ENCODE data around the gene CRK. TPM values are rescaled to one million over a fixed set of nuclear protein-coding genes. Genes with fewer than 3 reads are reported as not detected.
A peak's percentile ranks its signal among the peaks of the same experiment; 100 is the strongest.
"Not testable (repeated sequence)": the region's sequence is repeated elsewhere in the genome, so short reads cannot be mapped to it uniquely, and the experiment has no call there.

The CRK gene
- total RNA-seq, 1 donor from 2014 or later = 46.4 TPM

GRCh38 chr17:1452836-1453235 lies 3.2 kb downstream of the CRK start:
- Mint-ChIP-seq H3K27ac (ENCODE audit: unreplicated experiment) (no peak overlapping the region), H3K36me3 (ENCODE audit: unreplicated experiment) (no peaks in the 10 kb centered on the region), H3K9me3 (ENCODE audit: unreplicated experiment) (peaks cover 8% of the 10 kb centered on the region), H3K27me3 (ENCODE audit: unreplicated experiment) (peaks cover 2% of the 10 kb centered on the region), H3K4me1 (ENCODE audit: low read depth, unreplicated experiment) (peaks cover 10% of the 10 kb centered on the region), H3K4me3 (ENCODE audit: unreplicated experiment) (peak overlapping the region; percentile 54)
- TF ChIP-seq, protein P1, sequence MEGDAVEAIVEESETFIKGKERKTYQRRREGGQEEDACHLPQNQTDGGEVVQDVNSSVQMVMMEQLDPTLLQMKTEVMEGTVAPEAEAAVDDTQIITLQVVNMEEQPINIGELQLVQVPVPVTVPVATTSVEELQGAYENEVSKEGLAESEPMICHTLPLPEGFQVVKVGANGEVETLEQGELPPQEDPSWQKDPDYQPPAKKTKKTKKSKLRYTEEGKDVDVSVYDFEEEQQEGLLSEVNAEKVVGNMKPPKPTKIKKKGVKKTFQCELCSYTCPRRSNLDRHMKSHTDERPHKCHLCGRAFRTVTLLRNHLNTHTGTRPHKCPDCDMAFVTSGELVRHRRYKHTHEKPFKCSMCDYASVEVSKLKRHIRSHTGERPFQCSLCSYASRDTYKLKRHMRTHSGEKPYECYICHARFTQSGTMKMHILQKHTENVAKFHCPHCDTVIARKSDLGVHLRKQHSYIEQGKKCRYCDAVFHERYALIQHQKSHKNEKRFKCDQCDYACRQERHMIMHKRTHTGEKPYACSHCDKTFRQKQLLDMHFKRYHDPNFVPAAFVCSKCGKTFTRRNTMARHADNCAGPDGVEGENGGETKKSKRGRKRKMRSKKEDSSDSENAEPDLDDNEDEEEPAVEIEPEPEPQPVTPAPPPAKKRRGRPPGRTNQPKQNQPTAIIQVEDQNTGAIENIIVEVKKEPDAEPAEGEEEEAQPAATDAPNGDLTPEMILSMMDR (IDR thresholded peaks at IDR 0.05; ENCODE audit: partially characterized antibody, unreplicated experiment) = no peak
- DNase-seq = no peak

DNA sequence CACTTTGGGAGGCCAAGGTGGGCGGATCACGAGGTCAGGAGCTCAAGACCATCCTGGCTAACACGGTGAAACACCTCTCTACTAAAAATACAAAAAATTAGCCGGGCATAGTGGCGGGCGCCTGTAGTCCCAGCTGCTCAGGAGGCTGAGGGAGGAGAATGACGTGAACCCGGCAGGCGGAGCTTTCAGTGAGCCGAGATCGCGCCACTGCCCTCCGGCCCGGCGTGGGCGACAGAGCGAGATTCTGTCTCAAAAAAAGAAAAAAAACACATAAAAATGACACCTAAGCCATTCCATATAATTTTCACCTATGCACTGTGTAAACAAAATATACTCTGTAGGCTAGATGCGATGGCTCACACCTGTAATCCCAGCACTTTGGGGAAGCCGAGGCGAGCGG lies 5.8 kb downstream of the CRK start:
- not testable (repeated sequence) for H3K9me3 Mint-ChIP-seq (ENCODE audit: unreplicated experiment); H3K27me3 Mint-ChIP-seq (ENCODE audit: unreplicated experiment); H3K4me3 Mint-ChIP-seq (ENCODE audit: unreplicated experiment); DNase-seq; H3K4me1 Mint-ChIP-seq (ENCODE audit: low read depth, unreplicated experiment); H3K36me3 Mint-ChIP-seq (ENCODE audit: unreplicated experiment); H3K27ac Mint-ChIP-seq (ENCODE audit: unreplicated experiment)

DNA sequence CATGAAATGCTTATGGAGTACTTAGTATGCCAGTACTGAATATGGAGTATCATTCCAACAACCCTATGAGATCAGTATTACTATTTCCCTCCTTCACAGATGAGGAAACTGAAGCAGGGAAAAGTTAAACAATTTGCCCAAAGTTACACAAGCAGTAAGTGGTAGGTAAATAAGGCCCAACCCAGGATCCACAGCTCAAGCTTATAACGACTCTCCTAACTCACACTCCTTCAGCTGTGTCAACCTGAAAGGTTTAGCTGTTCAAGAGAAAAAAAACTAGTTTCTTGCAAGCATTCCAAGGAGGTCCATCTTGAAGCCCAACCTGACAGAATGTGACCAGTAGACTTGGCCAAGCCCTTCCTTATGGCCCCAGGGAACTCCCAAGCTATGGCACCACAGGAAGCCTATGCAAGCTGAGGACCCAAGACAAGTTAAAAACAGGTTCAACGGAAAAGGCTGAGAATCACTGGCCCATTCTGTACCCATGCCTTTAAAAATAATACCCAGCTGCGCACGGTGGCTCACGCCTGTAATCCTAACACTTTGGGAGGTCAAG lies 6.5 kb downstream of the CRK start:
- DNase-seq = no peak
- Mint-ChIP-seq H3K36me3 (ENCODE audit: unreplicated experiment) (no peaks in the 10 kb centered on the region), H3K9me3 (ENCODE audit: unreplicated experiment) (peaks cover 3% of the 10 kb centered on the region), H3K27me3 (ENCODE audit: unreplicated experiment) (no peaks in the 10 kb centered on the region), H3K4me1 (ENCODE audit: low read depth, unreplicated experiment) (peaks cover 4% of the 10 kb centered on the region), H3K4me3 (ENCODE audit: unreplicated experiment) (no peak overlapping the region), H3K27ac (ENCODE audit: unreplicated experiment) (no peak overlapping the region)
- TF ChIP-seq, protein P1 (IDR thresholded peaks at IDR 0.05; ENCODE audit: partially characterized antibody, unreplicated experiment) = no peak

- no peak for DNase-seq
- TF ChIP-seq, protein P1 (IDR thresholded peaks at IDR 0.05; ENCODE audit: partially characterized antibody, unreplicated experiment) = no peak
- H3K9me3 Mint-ChIP-seq (ENCODE audit: unreplicated experiment) = peaks cover 1% of the 10 kb centered on the region
- H3K4me3 Mint-ChIP-seq (ENCODE audit: unreplicated experiment) = no peak overlapping the region
- no peaks in the 10 kb centered on the region for H3K4me1 Mint-ChIP-seq (ENCODE audit: low read depth, unreplicated experiment)
- no peak overlapping the region for H3K27ac Mint-ChIP-seq (ENCODE audit: unreplicated experiment)
- no peaks in the 10 kb centered on the region for H3K27me3 Mint-ChIP-seq (ENCODE audit: unreplicated experiment)
- H3K36me3 Mint-ChIP-seq (ENCODE audit: unreplicated experiment) = no peaks in the 10 kb centered on the region
Observed at GRCh38 chr17:1447052-1447451, 9.0 kb downstream of the CRK start.

- H3K27me3 Mint-ChIP-seq (ENCODE audit: unreplicated experiment) = no peaks in the 10 kb centered on the region
- TF ChIP-seq, protein P1 (IDR thresholded peaks at IDR 0.05; ENCODE audit: partially characterized antibody, unreplicated experiment) = no peak
- peaks cover 1% of the 10 kb centered on the region for H3K9me3 Mint-ChIP-seq (ENCODE audit: unreplicated experiment)
- no peak overlapping the region for H3K27ac Mint-ChIP-seq (ENCODE audit: unreplicated experiment)
- no peaks in the 10 kb centered on the region for H3K36me3 Mint-ChIP-seq (ENCODE audit: unreplicated experiment)
- H3K4me1 Mint-ChIP-seq (ENCODE audit: low read depth, unreplicated experiment) = no peaks in the 10 kb centered on the region
- no peak overlapping the region for H3K4me3 Mint-ChIP-seq (ENCODE audit: unreplicated experiment)
- no peak for DNase-seq
Observed at GRCh38 chr17:1446201-1446600, 9.8 kb downstream of the CRK start.

DNA sequence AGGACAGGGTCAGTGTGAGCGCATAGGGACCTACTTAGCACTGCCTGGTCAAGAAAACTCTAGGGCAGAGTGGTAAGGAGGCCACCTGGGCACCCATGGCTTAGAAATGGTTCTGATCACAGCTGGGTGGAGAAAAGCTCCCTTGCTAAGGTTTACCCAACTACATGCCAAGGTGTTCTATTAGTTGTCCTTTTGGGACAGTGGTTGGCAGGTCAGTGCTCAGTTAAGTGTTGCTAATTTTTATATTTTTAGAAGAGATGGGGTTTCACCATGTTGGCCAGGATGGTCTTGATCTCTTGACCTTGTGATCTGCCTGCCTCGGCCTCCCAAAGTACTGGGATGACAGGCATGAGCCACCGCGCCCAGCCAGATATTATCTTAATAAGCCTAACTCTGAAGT lies 10.3 kb downstream of the CRK start:
- H3K4me3 Mint-ChIP-seq (ENCODE audit: unreplicated experiment); H3K27me3 Mint-ChIP-seq (ENCODE audit: unreplicated experiment); H3K27ac Mint-ChIP-seq (ENCODE audit: unreplicated experiment); DNase-seq; H3K9me3 Mint-ChIP-seq (ENCODE audit: unreplicated experiment); H3K4me1 Mint-ChIP-seq (ENCODE audit: low read depth, unreplicated experiment); H3K36me3 Mint-ChIP-seq (ENCODE audit: unreplicated experiment): not testable (repeated sequence)

DNA sequence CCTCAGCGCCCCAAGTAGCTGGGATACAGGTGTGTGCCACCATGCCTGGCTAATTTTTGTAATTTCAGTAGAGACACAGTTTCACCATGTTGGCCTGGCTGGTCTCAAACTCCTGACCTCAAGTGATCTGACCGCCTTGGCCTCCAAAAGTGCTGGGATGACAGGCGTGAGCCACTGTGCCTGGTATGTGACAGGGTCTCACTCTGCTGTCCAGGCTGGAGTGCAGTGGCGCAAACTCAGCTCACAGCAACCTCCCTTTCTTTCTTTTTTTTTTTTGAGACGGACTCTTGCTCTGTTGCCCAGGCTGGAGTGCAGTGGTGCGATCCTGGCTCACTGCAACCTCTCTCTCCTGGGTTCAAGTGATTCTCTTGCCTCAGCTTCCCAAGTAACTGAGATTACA lies 13.3 kb downstream of the CRK start:
- not testable (repeated sequence) for DNase-seq; H3K27ac Mint-ChIP-seq (ENCODE audit: unreplicated experiment); H3K4me3 Mint-ChIP-seq (ENCODE audit: unreplicated experiment); H3K36me3 Mint-ChIP-seq (ENCODE audit: unreplicated experiment); H3K27me3 Mint-ChIP-seq (ENCODE audit: unreplicated experiment); H3K4me1 Mint-ChIP-seq (ENCODE audit: low read depth, unreplicated experiment); H3K9me3 Mint-ChIP-seq (ENCODE audit: unreplicated experiment)

All from glutamatergic neuron (in vitro differentiated cells).